Esophagus squamous epithelium (tissue), 5 donors: Measurements from ENCODE around the gene TSPAN9. TPM values are rescaled to one million over a fixed set of nuclear protein-coding genes. Genes with fewer than 3 reads are reported as not detected.

Source experiments
- DNase-seq: peaks from one replicate; lab custom pipeline; 2025; lab: John Stamatoyannopoulos, UW
- H3K27ac ChIP-seq, 4 donors: fragments of 200-600 bp; sonication (generic); one replicate each; pipeline ENCODE4 v1.5.1; 2016 to 2019; ENCODE audit warnings: mild to moderate bottlenecking in 1 of 4
- H3K27me3 ChIP-seq, 4 donors: fragments of 200-600 bp; sonication (generic); 1 replicate in 3 of 4; 2 replicates in 1 of 4; pipeline versions ENCODE4 v1.5.1 to v1.6.0; 2017 to 2021; ENCODE audit warnings: antibody characterized with exemption in 1 of 4
- H3K36me3 ChIP-seq, 3 donors: fragments of 200-600 bp; sonication (generic); one replicate each; pipeline ENCODE4 v1.5.1; 2016 to 2019
- H3K4me1 ChIP-seq, 3 donors: fragments of 200-600 bp; sonication (generic); one replicate each; pipeline ENCODE4 v1.5.1; 2017 to 2019
- H3K4me3 ChIP-seq, 4 donors: fragments of 200-600 bp; sonication (generic); 1 replicate in 3 of 4; 2 replicates in 1 of 4; pipeline ENCODE4 v1.5.1; 2016 to 2019; ENCODE audit warnings: mild to moderate bottlenecking in 2 of 4, moderate library complexity in 1 of 4
- H3K9me3 ChIP-seq, 3 donors: fragments of 200-600 bp; sonication (generic); one replicate each; pipeline ENCODE4 v1.5.1; 2016 to 2019
- CTCF ChIP-seq, 6 experiments: fragments of 450-650 bp in 4 of 6; fragments of 200-600 bp in 2 of 6; sonication (generic) in 2 of 6; IDR thresholded peaks; one replicate each; pipeline ENCODE4 v1.5.1; 2016 to 2019; ENCODE audit warnings: antibody characterized with exemption in 6 of 6, mild to moderate bottlenecking in 4 of 6, moderate library complexity in 4 of 6
- POLR2A ChIP-seq, 4 donors: fragments of 450-650 bp; IDR thresholded peaks; one replicate each; pipeline ENCODE4 v1.6.1; 2017; ENCODE audit warnings: antibody characterized with exemption in 4 of 4, mild to moderate bottlenecking in 4 of 4, moderate library complexity in 3 of 4
- WGBS, 2 donors: methylation state at CpG; one replicate each; pipeline ENCODE4 v1.1.5; 2018; 5-methylcytosine and 5-hydroxymethylcytosine counted together
- intact Hi-C: fragments of 100-400 bp; cut with DNase I; formaldehyde crosslinking; loops from one replicate; pipeline ENCODE4 v1.15.0; 2022
- total RNA-seq, 4 donors: library from RNA; depleted of rRNA; stranded (reverse); fragments of >200 nt; gene quantifications; one replicate each; pipeline ENCODE4 v1.1.0, GENCODE V29; 2016
- donor health status: DM: yes; HTN: yes; CAD: no.

Gene TSPAN9
- total RNA-seq, 4 donors from 2014 or later, result 10.6 to 23.7 (median 17.6) TPM

DNA sequence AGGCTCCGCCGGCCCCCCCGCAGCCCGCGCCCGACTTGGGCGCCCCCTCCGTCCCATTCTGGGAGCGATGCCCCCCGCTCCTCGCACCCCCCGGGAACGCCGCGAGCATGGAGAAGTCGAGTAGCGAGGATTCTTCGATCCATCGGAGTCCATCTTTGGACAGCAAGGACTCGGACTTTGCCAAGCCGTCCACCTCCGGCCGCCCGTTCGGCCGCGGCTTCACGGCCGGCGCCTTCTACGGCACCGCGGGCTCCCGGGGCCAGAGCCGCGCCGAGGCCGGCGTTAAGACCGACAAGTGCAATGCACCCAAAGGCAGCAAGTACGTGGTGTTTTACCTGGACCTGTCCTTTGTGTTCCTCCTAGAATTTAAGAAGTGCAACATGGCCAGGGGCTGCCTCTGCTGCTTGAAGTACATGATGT, 123.6 kb downstream of the TSPAN9 start:
- DNase-seq, result no peak
- Histone ChIP-seq H3K4me1 (peaks cover 35 to 67% (median 36%) of the 10 kb centered on the region in 3 donors), H3K36me3 (no peaks in the 10 kb centered on the region), H3K9me3 (no peaks in the 10 kb centered on the region), H3K4me3 (peak overlapping the region; percentile 35 to 66 (median 44)), H3K27me3 (peaks cover 0 to 27% (median 0%) of the 10 kb centered on the region in 4 donors), H3K27ac (no peak overlapping the region)
- no peak for TF ChIP-seq POLR2A (IDR thresholded peaks at IDR 0.05)
- no peak for TF ChIP-seq CTCF (IDR thresholded peaks at IDR 0.05)
- intact Hi-C loops, result no loop called here
- WGBS, 2 donors, result 46 to 61% methylated on average over 2 to 22 of the region's 41 CpGs

DNA sequence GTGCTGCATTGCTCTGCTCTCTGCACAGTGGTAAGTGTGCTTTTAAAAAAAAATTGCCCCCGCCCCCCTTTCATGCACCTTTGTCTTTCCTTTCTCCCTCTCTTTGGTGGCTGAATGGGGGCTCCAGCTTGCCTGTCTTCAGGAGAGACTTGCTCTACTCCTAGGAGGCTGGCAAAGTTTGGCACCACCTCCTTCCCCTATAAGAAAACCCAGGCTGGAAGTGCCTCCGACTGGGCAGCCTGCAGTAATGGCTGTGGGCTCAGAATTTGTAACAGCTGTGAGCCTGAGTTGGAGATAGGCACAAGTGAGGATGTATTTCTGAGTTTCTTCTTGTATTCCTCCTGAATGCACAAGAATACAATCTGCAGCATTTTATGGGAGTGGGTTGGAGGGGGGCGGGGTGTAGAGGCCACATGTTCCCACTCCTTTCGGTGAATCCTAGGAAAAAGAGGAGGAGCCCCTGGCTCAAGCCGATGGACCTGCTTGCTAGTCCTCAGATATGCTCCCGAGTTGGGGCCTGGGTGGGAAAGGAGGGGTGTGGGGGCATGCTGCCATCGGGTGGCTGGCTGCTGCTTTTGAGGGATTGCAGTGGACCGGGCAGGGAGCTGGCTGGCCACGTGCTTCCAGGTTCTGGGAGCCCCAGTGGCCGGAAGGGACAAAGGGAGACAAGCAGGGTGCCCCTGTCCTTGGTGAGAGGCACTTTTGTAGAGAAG, 124.3 kb downstream of the TSPAN9 start:
- no peak for DNase-seq
- peaks cover 0 to 27% (median 0%) of the 10 kb centered on the region in 4 donors for H3K27me3 ChIP-seq
- WGBS, 2 donors, result 69 to 85% methylated on average over 3 to 10 of the region's 10 CpGs
- H3K36me3 ChIP-seq, result peaks cover 0 to 4% (median 0%) of the 10 kb centered on the region in 3 donors
- intact Hi-C loops, result no loop called here
- peak overlapping the region in 1 of 4 donors; percentile 66 for H3K4me3 ChIP-seq
- no peak overlapping the region for H3K27ac ChIP-seq
- no peak for TF ChIP-seq CTCF (IDR thresholded peaks at IDR 0.05)
- TF ChIP-seq POLR2A (IDR thresholded peaks at IDR 0.05), result no peak
- peaks cover 36 to 73% (median 43%) of the 10 kb centered on the region in 3 donors for H3K4me1 ChIP-seq
- no peaks in the 10 kb centered on the region for H3K9me3 ChIP-seq

- H3K4me1 ChIP-seq, result peaks cover 36 to 74% (median 44%) of the 10 kb centered on the region in 3 donors
- no peak overlapping the region for H3K27ac ChIP-seq
- intact Hi-C loops, result no loop called here
- peaks cover 0 to 27% (median 0%) of the 10 kb centered on the region in 4 donors for H3K27me3 ChIP-seq
- no peak for DNase-seq
- H3K4me3 ChIP-seq, result no peak overlapping the region
- no peaks in the 10 kb centered on the region for H3K9me3 ChIP-seq
- 80% methylated on average over 6 to 11 of the region's 11 CpGs for WGBS, 2 donors
- peaks cover 0 to 10% (median 0%) of the 10 kb centered on the region in 3 donors for H3K36me3 ChIP-seq
- TF ChIP-seq POLR2A (IDR thresholded peaks at IDR 0.05) (no peak), CTCF (IDR thresholded peaks at IDR 0.05) (no peak)
Observed at GRCh38 chr12:3202096-3202495, 124.9 kb downstream of the TSPAN9 start.

- Histone ChIP-seq H3K9me3 (no peaks in the 10 kb centered on the region), H3K36me3 (peaks cover 0 to 10% (median 0%) of the 10 kb centered on the region in 3 donors), H3K27ac (no peak overlapping the region), H3K4me3 (no peak overlapping the region), H3K27me3 (peaks cover 0 to 27% (median 0%) of the 10 kb centered on the region in 4 donors), H3K4me1 (peaks cover 36 to 74% (median 44%) of the 10 kb centered on the region in 3 donors)
- TF ChIP-seq CTCF (IDR thresholded peaks at IDR 0.05), result peak; percentile 51 to 91 (median 88)
- no peak for TF ChIP-seq POLR2A (IDR thresholded peaks at IDR 0.05)
- intact Hi-C loops, result no loop called here
- WGBS, 2 donors, result 20 to 28% methylated on average over 7 to 8 of the region's 8 CpGs
- no peak for DNase-seq
Observed at GRCh38 chr12:3202734-3203446, 125.7 kb downstream of the TSPAN9 start.

DNA sequence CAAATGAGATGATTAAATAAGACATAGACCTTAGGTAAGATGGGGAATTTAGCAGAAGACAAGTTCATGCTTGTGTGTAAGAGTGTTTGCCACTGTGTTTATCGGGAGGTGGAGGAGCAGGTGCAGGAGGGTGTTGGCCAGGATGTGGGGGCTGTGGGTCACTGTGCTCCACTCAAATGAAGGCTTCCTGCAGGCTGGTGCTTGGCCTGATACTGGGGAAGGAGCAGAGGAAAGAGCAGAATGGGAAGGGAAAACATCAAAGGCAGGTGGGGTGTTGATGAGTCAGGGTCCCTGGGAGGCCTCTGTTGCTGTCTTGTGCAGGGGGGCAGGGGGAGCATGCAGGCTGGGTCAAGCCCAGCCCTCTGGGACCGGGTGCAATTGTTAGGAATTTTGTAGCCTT, 126.5 kb downstream of the TSPAN9 start:
- H3K4me3 ChIP-seq, result no peak overlapping the region
- no peak overlapping the region for H3K27ac ChIP-seq
- peaks cover 0 to 10% (median 0%) of the 10 kb centered on the region in 3 donors for H3K36me3 ChIP-seq
- DNase-seq, result no peak
- H3K4me1 ChIP-seq, result peaks cover 36 to 74% (median 44%) of the 10 kb centered on the region in 3 donors
- H3K27me3 ChIP-seq, result peaks cover 0 to 27% (median 0%) of the 10 kb centered on the region in 4 donors
- intact Hi-C loops, result no loop called here
- H3K9me3 ChIP-seq, result no peaks in the 10 kb centered on the region
- TF ChIP-seq POLR2A (IDR thresholded peaks at IDR 0.05), result no peak
- no peak for TF ChIP-seq CTCF (IDR thresholded peaks at IDR 0.05)
- WGBS, 2 donors, result 21 to 36% methylated on average over 2 of the region's 2 CpGs
